Activated CD8-positive, alpha-beta memory T cell treated with anti-CD3 and anti-CD28 coated beads, Interleukin-2, amount 10 ng/mL, durations not matched to agents 7 days and 5 days (primary cell): ENCODE results near the gene KCNJ12. TPM values are rescaled to one million over a fixed set of nuclear protein-coding genes. Genes with fewer than 3 reads are reported as not detected.
"Not testable (repeated sequence)": the region's sequence is repeated elsewhere in the genome, so short reads cannot be mapped to it uniquely, and the experiment has no call there.

Experiments used
- ATAC-seq: fragments of 150-1000 bp; cut with Tn5 transposase; one replicate; pipeline ENCODE4 v1.10.0; 2021; ENCODE audit warnings: moderate library complexity
- CTCF ChIA-PET: fragments of 350-600 bp; sonication (Branson Sonifier 250); formaldehyde crosslinking; loops from one replicate; lab custom pipeline; 2021; ENCODE audit warnings: antibody characterized with exemption; lab: Charles Lee
- DNase-seq: peaks from one replicate; pipeline ENCODE4 v3.0.0-alpha.2; 2020
- H3K27ac Mint-ChIP-seq: one replicate; pipeline ENCODE4 v1.8.0; 2021; ENCODE audit warnings: mild to moderate bottlenecking, mixed read lengths
- H3K27me3 Mint-ChIP-seq: one replicate; pipeline ENCODE4 v1.8.0; 2021; ENCODE audit warnings: mixed read lengths
- H3K36me3 Mint-ChIP-seq: one replicate; pipeline ENCODE4 v1.8.0; 2021; ENCODE audit warnings: mild to moderate bottlenecking, mixed read lengths
- H3K4me1 Mint-ChIP-seq: one replicate; pipeline ENCODE4 v1.8.0; 2021; ENCODE audit warnings: mixed read lengths
- H3K4me3 Mint-ChIP-seq: one replicate; pipeline ENCODE4 v1.8.0; 2021; ENCODE audit warnings: mild to moderate bottlenecking, moderate library complexity, mixed read lengths
- H3K9me3 Mint-ChIP-seq: one replicate; pipeline ENCODE4 v1.8.0; 2022; ENCODE audit warnings: low read depth, mixed read lengths
- total RNA-seq, 2 experiments: library from RNA; stranded (reverse); gene quantifications; one replicate each; pipeline ENCODE4 v1.2.3, GENCODE V29; 2021

The KCNJ12 gene
- total RNA-seq, 2 experiments from 2014 or later = not detected

DNA sequence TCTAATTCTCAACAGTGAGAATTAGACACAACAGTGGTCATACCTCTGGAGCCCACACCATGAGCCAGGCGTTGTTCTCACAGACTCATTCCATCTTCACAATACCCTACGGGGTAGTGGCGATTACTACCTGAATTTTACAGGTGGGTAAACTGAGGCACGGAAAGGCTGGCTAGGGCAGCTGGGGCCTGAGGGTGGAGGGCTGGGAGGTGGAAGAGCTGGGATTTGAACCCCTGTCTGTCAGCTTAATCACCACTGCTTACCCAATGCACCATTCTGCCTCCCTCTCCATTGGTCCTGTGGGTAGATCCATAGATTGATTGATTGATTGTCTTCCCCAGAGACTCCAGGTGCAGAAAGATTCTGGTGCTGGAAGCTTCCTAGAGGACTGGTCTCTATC, 31.4 kb upstream of the KCNJ12 start:
- ATAC-seq, H3K4me3 Mint-ChIP-seq, H3K9me3 Mint-ChIP-seq, DNase-seq, H3K27ac Mint-ChIP-seq, CTCF ChIA-PET, H3K4me1 Mint-ChIP-seq, H3K27me3 Mint-ChIP-seq, H3K36me3 Mint-ChIP-seq: not testable (repeated sequence)

DNA sequence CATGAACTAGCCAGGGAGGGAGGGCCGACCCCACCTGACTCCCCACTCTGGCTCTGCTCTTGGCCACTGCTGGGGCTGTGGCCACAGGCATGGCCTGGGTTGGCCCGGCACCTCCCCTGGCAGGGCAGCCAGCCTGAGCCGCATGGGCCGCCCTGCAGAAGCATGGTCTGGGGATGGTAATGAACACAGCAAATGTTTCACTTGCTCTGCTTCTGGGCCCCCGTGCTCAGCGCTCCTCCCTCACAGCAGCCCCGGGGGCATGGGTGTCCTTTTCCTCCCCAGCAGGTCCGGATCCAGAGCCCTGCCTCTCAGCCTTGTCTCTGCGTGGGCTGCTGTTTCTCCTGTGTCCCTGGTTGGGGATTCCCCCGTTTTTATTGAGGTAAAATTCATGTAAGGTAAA, 30.9 kb upstream of the KCNJ12 start:
- Mint-ChIP-seq H3K4me3 (no peak overlapping the region), H3K4me1 (peaks cover 2% of the 10 kb centered on the region), H3K9me3 (no peaks in the 10 kb centered on the region), H3K27ac (no peak overlapping the region), H3K27me3 (no peaks in the 10 kb centered on the region), H3K36me3 (no peaks in the 10 kb centered on the region)
- CTCF ChIA-PET = no interaction called here
- ATAC-seq (no peak), DNase-seq (no peak)

DNA sequence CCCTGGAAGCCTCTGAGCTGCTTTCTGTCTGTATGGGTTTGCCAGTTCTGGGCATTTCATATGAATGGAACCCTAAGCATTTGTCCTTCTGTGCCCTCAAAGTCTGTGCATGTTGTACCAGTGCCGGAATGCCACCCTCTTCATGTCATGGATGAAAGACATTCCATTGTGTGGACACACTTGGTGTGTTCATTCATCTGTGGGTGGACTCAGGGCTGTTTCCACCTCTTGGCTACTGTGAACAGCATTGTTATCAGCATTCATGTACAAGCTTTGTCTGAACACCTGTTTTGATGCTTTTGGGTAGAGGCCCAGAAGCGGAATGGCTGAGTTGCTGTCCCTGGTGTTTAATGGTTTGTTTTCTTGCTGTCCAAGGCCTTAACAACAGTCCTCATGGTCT, 30.1 kb upstream of the KCNJ12 start:
- H3K27ac Mint-ChIP-seq, DNase-seq, H3K4me3 Mint-ChIP-seq, H3K36me3 Mint-ChIP-seq, CTCF ChIA-PET, H3K27me3 Mint-ChIP-seq, ATAC-seq, H3K4me1 Mint-ChIP-seq, H3K9me3 Mint-ChIP-seq: not testable (repeated sequence)

DNA sequence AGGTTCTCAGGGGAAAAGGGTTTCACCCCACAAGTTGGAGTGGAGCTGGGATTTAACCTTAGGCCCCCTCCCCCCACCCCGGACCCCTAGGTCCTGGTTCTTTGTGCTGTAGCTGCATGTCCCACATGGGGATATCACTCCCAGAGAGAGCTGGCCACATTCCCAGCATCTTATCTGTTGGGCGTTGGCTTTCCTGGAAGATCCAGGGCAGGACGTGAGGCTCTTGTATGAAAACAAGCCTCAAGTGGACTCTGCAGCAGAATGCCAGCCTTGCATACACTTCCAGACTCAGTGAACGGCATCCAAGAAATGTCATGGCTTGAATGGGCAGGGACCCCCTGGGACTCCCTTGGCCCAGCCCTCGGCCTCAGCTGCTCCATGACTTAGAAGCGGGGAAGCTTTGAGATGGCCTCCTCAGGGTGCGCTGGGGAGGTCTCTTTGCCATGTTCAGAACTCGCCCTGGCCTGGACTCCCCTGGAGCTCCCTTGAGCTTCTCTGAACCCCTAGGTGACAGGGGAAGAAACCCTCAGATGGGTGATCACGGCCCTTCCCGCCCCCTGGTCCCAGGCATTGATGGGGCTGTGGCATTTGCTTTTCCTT, 29.4 kb upstream of the KCNJ12 start:
- H3K27ac Mint-ChIP-seq, ATAC-seq, H3K9me3 Mint-ChIP-seq, CTCF ChIA-PET, H3K36me3 Mint-ChIP-seq, H3K27me3 Mint-ChIP-seq, DNase-seq, H3K4me3 Mint-ChIP-seq, H3K4me1 Mint-ChIP-seq: not testable (repeated sequence)

DNA sequence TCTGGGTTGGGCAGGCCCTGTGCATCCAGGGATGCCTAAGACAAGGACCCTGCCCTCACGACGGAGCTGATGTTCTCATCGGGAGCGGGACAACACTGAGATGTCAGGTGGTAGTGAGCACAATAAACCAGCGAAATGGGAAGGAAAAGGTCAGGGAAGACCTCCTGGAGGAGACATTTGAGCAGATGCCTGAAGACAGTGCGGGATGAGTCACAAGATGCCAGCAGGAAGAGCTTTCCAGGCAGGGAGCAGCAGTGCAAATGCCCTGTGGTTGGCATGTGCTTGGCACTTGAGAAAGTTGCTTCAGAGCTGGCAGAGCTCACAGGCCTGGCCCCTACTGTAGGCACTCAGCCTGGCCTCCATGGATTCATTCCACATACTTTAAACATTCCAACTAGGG, 28.5 kb upstream of the KCNJ12 start:
- H3K4me1 Mint-ChIP-seq, H3K9me3 Mint-ChIP-seq, DNase-seq, H3K4me3 Mint-ChIP-seq, H3K27me3 Mint-ChIP-seq, CTCF ChIA-PET, ATAC-seq, H3K36me3 Mint-ChIP-seq, H3K27ac Mint-ChIP-seq: not testable (repeated sequence)

DNA sequence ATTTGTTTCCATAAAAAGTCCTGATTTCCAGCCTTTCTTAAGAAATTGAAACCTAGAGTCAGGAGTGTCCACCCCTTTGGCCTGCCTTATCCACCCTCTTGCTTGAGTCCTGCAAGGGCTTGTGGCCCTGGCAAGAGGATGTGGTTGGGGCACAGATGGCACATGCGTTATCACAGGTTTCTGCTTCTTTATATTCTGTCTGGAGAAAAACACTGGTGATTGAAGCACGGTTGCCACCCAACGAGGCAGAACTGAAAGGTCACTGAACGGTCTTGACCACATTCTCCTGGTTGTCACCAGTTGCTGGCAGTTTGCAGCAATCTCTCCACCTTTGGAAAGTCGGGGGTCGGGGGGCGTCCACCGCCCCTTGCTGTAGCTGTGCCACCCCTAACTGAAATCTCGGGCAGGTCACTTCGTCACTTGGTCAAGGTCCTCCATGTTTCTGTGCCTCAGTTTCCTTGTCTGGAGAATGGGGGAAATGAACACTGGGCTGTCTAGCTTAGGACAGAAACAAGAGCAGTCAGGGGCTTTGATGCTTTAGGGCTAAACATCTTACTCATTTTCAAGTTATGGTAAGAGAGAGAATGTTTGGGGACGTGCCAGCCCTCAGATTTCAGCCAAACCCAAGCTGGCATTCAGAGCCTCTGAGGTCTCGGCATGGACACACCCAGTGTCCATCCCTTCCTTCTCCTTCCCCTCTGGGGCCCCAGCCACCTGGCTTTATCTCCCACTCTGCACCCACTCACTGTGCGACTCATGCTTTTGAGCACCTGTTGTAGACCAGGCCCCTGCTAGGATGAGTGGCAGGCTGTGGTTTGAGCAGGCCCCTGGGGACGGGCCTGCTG, 27.9 kb upstream of the KCNJ12 start:
- H3K27ac Mint-ChIP-seq, CTCF ChIA-PET, H3K4me3 Mint-ChIP-seq, H3K4me1 Mint-ChIP-seq, DNase-seq, H3K27me3 Mint-ChIP-seq, H3K36me3 Mint-ChIP-seq, H3K9me3 Mint-ChIP-seq: not testable (repeated sequence)
- ATAC-seq = peak; percentile 12

DNA sequence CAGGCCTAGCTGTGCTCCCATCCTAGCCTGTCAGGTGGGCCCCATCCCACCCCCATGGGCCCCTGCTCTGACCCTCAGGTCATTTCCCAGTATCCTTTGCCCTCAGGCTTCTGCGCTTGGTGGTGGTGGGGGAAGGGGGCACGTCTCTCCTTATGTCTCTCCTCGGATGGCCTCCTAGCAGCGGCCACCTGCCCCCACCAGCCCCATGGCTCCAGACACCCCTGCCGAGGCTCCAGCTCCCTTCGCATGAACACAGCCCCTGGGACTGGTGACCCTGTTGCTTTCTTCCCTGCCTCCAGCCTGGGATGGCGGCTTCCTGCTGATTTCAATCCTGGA, 27.3 kb upstream of the KCNJ12 start:
- H3K27ac Mint-ChIP-seq, DNase-seq, H3K27me3 Mint-ChIP-seq, CTCF ChIA-PET, H3K9me3 Mint-ChIP-seq, H3K4me1 Mint-ChIP-seq, H3K4me3 Mint-ChIP-seq, ATAC-seq, H3K36me3 Mint-ChIP-seq: not testable (repeated sequence)

DNA sequence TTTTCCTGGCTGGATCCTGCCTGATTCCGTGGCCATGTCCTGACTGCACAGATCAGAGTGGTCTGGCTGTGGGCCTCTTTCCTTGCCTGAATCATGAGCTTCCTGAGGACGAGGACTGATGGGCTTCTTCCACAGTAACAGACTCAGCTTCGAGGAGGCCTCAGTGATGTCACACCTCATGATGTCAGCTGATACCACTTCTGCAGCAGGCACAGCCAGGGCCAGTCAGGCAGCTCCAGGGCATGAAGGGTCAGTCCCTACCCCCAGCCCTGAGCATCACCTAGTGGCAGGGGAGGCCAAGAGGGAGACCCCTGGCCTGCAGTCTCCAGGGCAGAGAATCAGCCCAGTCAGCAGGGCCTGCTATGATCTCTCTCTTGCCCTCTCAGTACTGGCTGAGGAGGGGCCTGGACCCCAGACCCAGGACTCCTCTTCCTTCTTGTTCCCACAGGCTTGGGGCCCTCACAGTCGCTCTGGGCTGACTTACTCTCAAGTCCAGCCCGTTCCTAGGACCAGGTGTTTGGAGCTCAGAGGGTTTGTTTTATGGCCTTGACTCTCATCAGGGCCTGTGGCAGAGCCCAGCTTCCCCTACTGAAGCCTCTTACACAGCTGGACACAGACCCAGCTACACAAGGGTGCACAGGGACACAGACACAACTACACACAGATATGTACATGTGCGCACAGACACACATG, 26.7 kb upstream of the KCNJ12 start:
- H3K9me3 Mint-ChIP-seq, H3K4me1 Mint-ChIP-seq, H3K27me3 Mint-ChIP-seq, H3K4me3 Mint-ChIP-seq, DNase-seq, ATAC-seq, H3K36me3 Mint-ChIP-seq, CTCF ChIA-PET, H3K27ac Mint-ChIP-seq: not testable (repeated sequence)

DNA sequence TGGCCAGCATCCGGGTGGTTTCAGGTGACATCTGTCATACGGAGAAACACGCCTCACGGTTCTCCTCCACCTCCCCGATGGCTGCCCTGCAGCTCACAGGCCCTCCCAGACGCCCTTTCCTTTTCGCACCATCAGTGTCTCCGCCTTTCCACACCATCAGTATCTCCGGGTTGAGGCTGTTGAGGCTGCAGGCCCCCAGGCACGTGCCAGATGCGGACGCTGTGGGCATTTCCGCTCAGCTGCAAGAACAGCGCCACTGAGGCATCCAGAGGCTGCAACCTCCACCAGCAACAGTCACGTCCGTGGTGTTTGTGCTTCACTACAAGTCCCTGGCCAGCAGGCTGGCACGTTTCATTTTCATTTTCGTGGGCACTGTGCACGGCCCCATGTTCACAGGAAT, 25.7 kb upstream of the KCNJ12 start:
- H3K4me3 Mint-ChIP-seq, ATAC-seq, H3K36me3 Mint-ChIP-seq, DNase-seq, H3K27ac Mint-ChIP-seq, H3K27me3 Mint-ChIP-seq, CTCF ChIA-PET, H3K9me3 Mint-ChIP-seq, H3K4me1 Mint-ChIP-seq: not testable (repeated sequence)

DNA sequence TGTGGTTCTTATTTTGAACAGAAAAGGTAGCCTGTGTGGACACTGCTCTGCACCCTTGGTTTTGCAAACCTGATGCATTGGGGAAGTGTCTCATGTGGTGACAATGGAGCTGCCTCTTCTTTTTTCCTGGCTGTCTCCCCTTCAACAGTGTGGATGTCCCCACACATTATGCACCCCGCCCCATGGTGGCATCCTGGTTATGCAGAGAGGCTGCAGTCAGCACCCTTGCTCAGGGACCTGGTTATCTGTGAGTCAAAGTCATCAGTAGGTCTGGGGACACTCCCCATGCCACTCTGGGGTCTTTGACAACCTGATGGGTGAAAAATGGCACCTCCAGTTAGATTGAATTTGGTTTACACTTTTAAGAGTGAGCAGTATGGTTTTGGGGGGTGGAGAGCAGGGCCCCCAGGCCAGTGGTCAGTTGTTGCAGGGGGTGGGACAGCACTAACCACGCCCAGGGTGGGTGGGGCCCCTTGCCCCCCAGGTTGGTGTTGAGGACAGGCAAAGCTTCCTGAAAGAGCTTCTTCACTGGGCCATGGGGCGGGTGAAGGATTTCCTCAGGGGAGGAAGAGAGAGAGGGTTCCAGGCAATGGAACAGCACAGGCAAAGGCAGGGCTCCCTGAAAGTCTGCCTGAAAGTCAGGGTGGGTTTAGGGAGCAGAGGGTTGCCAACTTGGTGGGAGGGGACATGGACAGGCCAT, 24.6 kb upstream of the KCNJ12 start:
- H3K27ac Mint-ChIP-seq = no peak overlapping the region
- no peaks in the 10 kb centered on the region for H3K9me3 Mint-ChIP-seq
- H3K36me3 Mint-ChIP-seq = no peaks in the 10 kb centered on the region
- H3K4me1 Mint-ChIP-seq = peaks cover 2% of the 10 kb centered on the region
- CTCF ChIA-PET = no interaction called here
- ATAC-seq (no peak), DNase-seq (no peak)
- H3K4me3 Mint-ChIP-seq = no peak overlapping the region
- H3K27me3 Mint-ChIP-seq = no peaks in the 10 kb centered on the region

DNA sequence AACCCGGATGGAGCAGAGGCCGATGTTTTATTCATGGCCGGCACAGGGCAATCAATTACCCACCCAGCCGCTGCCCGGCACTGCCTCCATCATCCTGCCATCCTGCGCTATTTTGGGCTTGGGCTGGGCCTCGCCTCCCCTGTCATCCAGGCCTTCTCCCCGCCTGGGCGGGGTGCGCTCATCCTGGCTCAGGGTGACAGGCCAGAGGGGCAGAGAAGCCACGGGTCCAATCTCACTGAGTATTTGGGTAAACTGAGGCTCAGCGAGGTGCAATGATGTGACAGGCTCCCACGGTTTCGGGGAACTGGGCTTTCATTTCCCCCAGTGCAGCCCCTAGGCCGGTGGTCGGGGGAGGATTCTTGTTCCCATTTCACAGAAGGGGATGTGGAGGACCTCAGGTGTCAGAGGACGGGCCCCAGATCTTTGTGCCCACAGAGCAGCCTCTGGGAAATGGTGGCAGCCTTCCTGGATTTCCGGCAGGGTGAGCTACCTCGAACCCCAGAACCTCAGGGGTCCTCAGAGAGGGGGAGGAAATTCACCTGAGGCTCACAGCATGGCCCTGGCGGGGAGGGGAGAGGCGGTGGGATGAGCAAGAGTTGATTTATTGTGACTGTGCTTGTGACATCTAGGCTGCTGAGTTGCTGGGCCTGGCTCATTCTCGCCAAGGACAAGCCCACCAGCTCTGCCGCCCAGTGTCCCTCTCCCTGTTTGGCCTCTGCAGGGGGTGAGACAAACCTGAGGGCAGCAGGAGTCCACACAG, 23.8 kb upstream of the KCNJ12 start:
- no peak for ATAC-seq
- H3K36me3 Mint-ChIP-seq = no peaks in the 10 kb centered on the region
- H3K4me3 Mint-ChIP-seq = no peak overlapping the region
- no peak for DNase-seq
- H3K27ac Mint-ChIP-seq = no peak overlapping the region
- CTCF ChIA-PET = no interaction called here
- no peaks in the 10 kb centered on the region for H3K27me3 Mint-ChIP-seq
- H3K4me1 Mint-ChIP-seq = peaks cover 2% of the 10 kb centered on the region
- no peaks in the 10 kb centered on the region for H3K9me3 Mint-ChIP-seq

DNA sequence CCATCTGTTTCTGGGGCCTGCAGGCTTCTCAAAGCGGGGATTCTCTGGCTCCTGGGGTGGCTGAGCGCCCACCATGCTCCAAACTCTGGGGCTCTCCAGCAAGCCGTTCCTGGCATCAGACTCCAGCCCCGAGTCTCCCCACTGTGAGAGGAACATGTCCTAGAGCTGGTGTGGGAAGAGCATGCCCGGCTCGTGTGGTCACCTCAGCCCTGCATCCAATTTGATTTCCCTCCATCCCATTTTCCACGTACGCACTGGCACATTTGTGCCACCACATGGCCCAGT, 23.2 kb upstream of the KCNJ12 start:
- Mint-ChIP-seq H3K4me3 (no peak overlapping the region), H3K27me3 (no peaks in the 10 kb centered on the region), H3K4me1 (peaks cover 2% of the 10 kb centered on the region), H3K9me3 (no peaks in the 10 kb centered on the region), H3K27ac (no peak overlapping the region), H3K36me3 (no peaks in the 10 kb centered on the region)
- DNase-seq (no peak), ATAC-seq (no peak)
- CTCF ChIA-PET = no interaction called here

DNA sequence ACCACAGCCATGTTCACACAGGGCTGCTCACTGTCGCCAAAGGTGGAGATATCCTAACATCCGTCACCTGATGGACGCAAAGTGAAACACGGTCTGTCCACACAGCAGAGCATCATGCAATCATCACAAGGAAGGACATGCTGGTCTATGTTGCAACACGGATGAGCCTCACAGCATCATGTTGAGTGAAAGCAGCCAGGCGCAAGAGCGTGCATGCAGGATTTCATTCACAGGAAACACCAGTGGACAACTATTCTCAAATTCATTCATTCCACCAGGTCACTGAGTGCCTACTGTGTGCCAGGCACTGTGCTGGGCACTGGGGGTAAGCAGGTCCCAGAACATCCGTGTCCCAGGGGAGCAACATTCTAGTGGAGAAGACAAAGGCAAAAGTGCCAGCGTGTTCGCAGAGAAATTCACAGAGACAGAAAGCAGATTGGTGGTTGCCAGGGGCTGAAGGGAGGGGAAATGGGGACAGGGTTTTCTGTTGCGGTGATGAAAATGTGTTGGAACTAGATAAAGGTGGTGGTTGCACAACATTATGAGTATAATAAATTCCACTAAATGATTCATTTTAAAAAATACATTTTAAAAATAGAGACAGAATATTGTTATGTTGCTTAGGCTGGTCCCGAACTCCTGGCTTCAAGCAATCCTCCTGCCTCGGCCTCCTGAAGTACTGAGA, 22.7 kb upstream of the KCNJ12 start:
- no peaks in the 10 kb centered on the region for H3K36me3 Mint-ChIP-seq
- no peak overlapping the region for H3K4me3 Mint-ChIP-seq
- no peaks in the 10 kb centered on the region for H3K4me1 Mint-ChIP-seq
- H3K27me3 Mint-ChIP-seq = no peaks in the 10 kb centered on the region
- H3K9me3 Mint-ChIP-seq = no peaks in the 10 kb centered on the region
- CTCF ChIA-PET = no interaction called here
- ATAC-seq (no peak), DNase-seq (no peak)
- H3K27ac Mint-ChIP-seq = no peak overlapping the region
